ENCODE data around the gene HIVEP3.

HIVEP3 gene

DNA sequence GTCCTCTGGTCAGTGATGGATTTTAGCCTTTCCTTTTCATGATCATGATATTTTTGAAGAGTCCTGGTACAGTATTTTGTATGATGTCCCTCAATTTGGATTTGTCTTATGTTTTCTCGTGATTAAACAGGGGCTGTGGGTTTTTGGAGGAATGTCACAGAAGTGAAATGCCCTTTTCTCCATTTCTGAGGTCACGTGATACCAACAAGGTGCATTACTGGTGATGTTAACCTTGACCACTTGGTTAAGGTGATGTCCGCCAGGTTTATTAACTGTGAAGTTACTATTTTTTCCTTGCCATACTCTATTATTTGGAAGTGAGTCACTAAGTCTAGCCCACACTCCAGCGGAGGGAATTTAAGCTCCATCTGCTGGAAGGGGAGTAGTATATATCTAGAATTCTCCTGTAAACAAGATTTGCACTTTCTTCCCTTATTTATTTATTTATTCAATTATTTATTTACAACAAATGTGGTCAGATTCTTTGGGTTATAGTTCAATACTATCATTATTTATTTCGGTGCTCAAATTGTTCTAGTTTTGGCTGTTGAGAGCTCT, 123.4 kb downstream of the HIVEP3 start:
- Histone ChIP-seq H3K4me1 (ENCODE audit: control insufficient read depth in 1 of 2, insufficient read depth in 2 of 2, low read length in 2 of 2) (no peaks in the 10 kb centered on the region), H3K9ac (ENCODE audit: low read depth in 1 of 2, low read length in 2 of 2) (no peak overlapping the region), H3K27ac (ENCODE audit: low read depth, low read length) (no peak overlapping the region), H3K9me3 (ENCODE audit: control insufficient read depth in 1 of 2, low read length in 2 of 2) (no peaks in the 10 kb centered on the region), H3K27me3 (ENCODE audit: control insufficient read depth in 1 of 2, insufficient read depth in 2 of 2, low read length in 2 of 2) (no peaks in the 10 kb centered on the region), H3K36me3 (ENCODE audit: control insufficient read depth in 1 of 2, insufficient read depth in 2 of 2, low read length in 2 of 2) (no peaks in the 10 kb centered on the region), H3K4me3 (ENCODE audit: low read depth in 1 of 2, low read length in 2 of 2) (no peak overlapping the region)

DNA sequence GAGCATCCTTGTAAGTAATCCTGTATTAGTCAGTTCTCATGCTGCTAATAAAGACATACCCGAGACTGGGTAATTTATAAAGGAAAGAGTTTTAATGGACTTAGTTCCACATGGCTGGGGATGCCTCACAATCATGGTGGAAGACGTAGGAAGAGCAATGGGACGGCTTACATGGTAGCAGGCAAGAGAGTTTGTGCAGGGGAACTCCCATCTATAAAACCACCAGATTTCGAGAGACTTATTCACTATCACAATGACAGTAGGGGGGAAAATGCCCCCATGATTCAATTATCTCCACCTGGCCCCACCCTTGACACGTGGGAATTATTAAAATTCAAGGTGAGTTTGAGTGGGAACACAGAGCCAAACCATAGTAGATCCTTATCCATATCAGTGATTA, 124.7 kb downstream of the HIVEP3 start:
- Histone ChIP-seq H3K9ac (ENCODE audit: low read depth in 1 of 2, low read length in 2 of 2) (no peak overlapping the region), H3K9me3 (ENCODE audit: control insufficient read depth in 1 of 2, low read length in 2 of 2) (no peaks in the 10 kb centered on the region), H3K4me3 (ENCODE audit: low read depth in 1 of 2, low read length in 2 of 2) (no peak overlapping the region), H3K36me3 (ENCODE audit: control insufficient read depth in 1 of 2, insufficient read depth in 2 of 2, low read length in 2 of 2) (no peaks in the 10 kb centered on the region), H3K27me3 (ENCODE audit: control insufficient read depth in 1 of 2, insufficient read depth in 2 of 2, low read length in 2 of 2) (no peaks in the 10 kb centered on the region), H3K4me1 (ENCODE audit: control insufficient read depth in 1 of 2, insufficient read depth in 2 of 2, low read length in 2 of 2) (no peaks in the 10 kb centered on the region), H3K27ac (ENCODE audit: low read depth, low read length) (no peak overlapping the region)

DNA sequence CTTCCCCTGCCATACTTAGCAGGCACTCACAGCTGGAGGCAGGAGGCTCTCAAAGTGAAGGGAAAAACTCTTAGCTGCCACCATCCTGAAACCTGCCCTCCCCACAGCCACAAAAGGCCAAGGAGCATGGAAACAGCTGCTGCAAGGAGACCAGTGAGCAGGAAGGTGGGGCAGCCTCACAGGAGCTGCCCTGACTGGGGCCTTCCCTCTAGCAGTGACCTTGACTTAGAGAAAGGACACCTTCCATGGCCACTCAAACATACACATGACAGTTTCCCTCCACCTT, 126.3 kb downstream of the HIVEP3 start:
- Histone ChIP-seq H3K27ac (ENCODE audit: low read depth, low read length) (no peak overlapping the region), H3K4me1 (ENCODE audit: control insufficient read depth in 1 of 2, insufficient read depth in 2 of 2, low read length in 2 of 2) (no peaks in the 10 kb centered on the region), H3K36me3 (ENCODE audit: control insufficient read depth in 1 of 2, insufficient read depth in 2 of 2, low read length in 2 of 2) (no peaks in the 10 kb centered on the region), H3K27me3 (ENCODE audit: control insufficient read depth in 1 of 2, insufficient read depth in 2 of 2, low read length in 2 of 2) (no peaks in the 10 kb centered on the region), H3K9ac (ENCODE audit: low read depth in 1 of 2, low read length in 2 of 2) (no peak overlapping the region), H3K9me3 (ENCODE audit: control insufficient read depth in 1 of 2, low read length in 2 of 2) (no peaks in the 10 kb centered on the region), H3K4me3 (ENCODE audit: low read depth in 1 of 2, low read length in 2 of 2) (no peak overlapping the region)

DNA sequence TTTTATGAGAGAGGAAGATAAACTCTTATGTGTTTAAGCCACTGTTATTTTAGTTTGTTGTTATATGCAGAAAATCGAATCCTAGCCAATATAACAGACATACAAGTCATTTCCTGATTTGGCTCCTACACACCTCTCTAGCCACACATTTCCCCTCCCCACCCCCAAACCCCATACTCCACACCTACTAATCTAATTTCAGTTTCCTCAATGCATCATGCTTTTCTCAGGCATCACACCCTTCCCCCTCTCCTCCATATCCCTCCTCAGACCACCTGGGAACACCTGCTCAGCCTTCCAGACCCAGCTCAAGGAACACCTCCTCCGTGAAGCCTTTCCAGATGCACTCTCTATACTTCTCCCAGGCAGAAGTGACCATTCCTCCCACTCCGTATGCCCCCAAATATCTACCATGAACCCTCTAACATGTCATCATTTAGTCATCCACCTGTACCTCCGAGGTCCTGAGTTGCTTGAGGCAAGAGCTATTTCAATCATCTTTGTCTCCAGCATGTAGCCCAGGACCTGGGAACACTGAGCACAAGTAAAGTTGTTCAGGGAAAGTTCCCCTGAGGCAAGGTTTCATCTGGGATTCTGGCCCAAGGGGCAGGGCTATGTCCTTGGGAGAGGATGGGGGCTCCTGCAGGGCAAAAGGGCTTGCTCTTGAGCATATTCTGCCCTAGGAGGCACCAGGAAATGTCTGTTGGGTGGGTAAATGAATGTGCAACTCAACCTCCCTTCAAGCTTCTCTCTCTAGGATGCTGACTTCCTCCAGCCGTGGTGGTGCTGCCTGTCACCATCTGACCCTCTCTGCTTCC, 126.8 kb downstream of the HIVEP3 start:
- Histone ChIP-seq H3K4me1 (ENCODE audit: control insufficient read depth in 1 of 2, insufficient read depth in 2 of 2, low read length in 2 of 2) (no peaks in the 10 kb centered on the region), H3K9ac (ENCODE audit: low read depth in 1 of 2, low read length in 2 of 2) (no peak overlapping the region), H3K27ac (ENCODE audit: low read depth, low read length) (no peak overlapping the region), H3K27me3 (ENCODE audit: control insufficient read depth in 1 of 2, insufficient read depth in 2 of 2, low read length in 2 of 2) (no peaks in the 10 kb centered on the region), H3K36me3 (ENCODE audit: control insufficient read depth in 1 of 2, insufficient read depth in 2 of 2, low read length in 2 of 2) (no peaks in the 10 kb centered on the region), H3K4me3 (ENCODE audit: low read depth in 1 of 2, low read length in 2 of 2) (no peak overlapping the region), H3K9me3 (ENCODE audit: control insufficient read depth in 1 of 2, low read length in 2 of 2) (no peaks in the 10 kb centered on the region)

DNA sequence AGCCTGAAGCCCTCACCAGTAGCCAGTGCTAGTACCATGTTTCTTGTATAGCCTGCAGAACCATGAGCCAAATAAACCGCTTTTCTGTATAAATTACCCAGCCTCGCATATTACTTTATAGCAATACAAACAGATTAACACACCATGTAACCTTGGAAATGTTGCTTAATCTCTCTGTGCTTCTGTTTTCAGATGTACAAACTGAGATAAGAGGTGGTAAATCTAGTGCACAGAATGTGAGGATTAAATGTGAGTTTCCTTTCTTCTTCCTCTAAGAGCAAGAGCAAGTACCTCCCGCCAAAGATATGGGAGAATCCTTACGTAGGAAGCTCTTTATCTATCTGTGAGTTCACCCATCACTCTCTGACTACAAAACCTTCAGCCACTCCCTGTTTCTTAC, 128.4 kb downstream of the HIVEP3 start:
- Histone ChIP-seq H3K4me1 (ENCODE audit: control insufficient read depth in 1 of 2, insufficient read depth in 2 of 2, low read length in 2 of 2) (no peaks in the 10 kb centered on the region), H3K4me3 (ENCODE audit: low read depth in 1 of 2, low read length in 2 of 2) (no peak overlapping the region), H3K36me3 (ENCODE audit: control insufficient read depth in 1 of 2, insufficient read depth in 2 of 2, low read length in 2 of 2) (no peaks in the 10 kb centered on the region), H3K9me3 (ENCODE audit: control insufficient read depth in 1 of 2, low read length in 2 of 2) (no peaks in the 10 kb centered on the region), H3K27ac (ENCODE audit: low read depth, low read length) (no peak overlapping the region), H3K27me3 (ENCODE audit: control insufficient read depth in 1 of 2, insufficient read depth in 2 of 2, low read length in 2 of 2) (no peaks in the 10 kb centered on the region), H3K9ac (ENCODE audit: low read depth in 1 of 2, low read length in 2 of 2) (no peak overlapping the region)

DNA sequence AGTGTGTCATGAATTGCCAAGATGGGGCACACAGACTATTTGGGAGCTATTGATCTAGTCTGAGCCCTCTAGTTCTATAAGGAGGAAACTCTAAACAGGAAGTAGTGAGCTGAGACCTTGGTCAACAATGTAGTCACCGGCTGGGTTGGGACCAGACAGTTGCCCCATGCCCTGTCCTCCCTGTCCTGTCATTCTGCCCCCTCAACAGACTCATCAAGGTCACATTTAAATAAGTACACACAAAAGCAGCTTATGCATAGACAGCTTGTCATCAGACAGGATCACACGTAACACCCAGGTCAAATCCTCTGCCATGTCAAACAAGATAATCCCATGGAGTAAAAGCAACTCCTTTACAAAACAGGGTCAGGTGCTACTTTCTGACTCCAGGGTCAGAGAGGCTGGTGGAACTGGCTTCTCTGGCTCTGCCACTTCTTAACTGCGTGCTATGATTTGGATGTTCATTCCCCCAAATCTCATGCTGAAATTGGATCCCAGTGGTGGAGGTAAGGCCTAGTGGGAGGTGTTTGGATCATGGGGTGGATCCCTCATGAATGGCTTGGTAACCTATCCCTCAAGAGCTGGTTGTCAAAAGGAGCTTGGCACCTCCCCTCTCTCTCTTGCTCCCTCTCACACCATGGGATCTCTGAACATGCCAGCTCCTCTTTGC, 128.9 kb downstream of the HIVEP3 start:
- H3K9me3 ChIP-seq (ENCODE audit: control insufficient read depth in 1 of 2, low read length in 2 of 2): no peaks in the 10 kb centered on the region
- H3K4me1 ChIP-seq (ENCODE audit: control insufficient read depth in 1 of 2, insufficient read depth in 2 of 2, low read length in 2 of 2): no peaks in the 10 kb centered on the region
- no peak overlapping the region for H3K4me3 ChIP-seq (ENCODE audit: low read depth in 1 of 2, low read length in 2 of 2)
- H3K27ac ChIP-seq (ENCODE audit: low read depth, low read length): no peak overlapping the region
- no peaks in the 10 kb centered on the region for H3K36me3 ChIP-seq (ENCODE audit: control insufficient read depth in 1 of 2, insufficient read depth in 2 of 2, low read length in 2 of 2)
- H3K27me3 ChIP-seq (ENCODE audit: control insufficient read depth in 1 of 2, insufficient read depth in 2 of 2, low read length in 2 of 2): no peaks in the 10 kb centered on the region
- no peak overlapping the region for H3K9ac ChIP-seq (ENCODE audit: low read depth in 1 of 2, low read length in 2 of 2)

DNA sequence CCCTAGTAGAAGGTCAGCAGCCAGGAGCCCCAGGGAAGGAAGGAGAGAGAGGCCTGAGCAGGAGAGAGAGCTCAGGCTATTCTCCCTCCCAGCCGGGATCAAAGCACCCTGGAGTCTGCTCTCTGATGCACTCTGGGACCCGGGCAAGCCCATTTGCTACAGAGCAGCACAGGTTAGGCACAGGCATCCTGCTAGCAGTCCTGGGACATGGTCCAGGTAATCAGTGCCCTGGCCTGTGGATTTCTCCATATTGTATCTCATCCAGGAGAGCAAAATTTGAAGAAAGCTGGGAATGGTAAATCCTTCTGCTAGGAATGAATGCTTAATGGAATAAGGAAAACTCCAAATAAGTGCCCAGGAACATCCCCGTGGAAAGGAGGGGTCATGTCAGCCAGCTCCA, 130.3 kb downstream of the HIVEP3 start:
- Histone ChIP-seq H3K4me1 (ENCODE audit: control insufficient read depth in 1 of 2, insufficient read depth in 2 of 2, low read length in 2 of 2) (no peaks in the 10 kb centered on the region), H3K36me3 (ENCODE audit: control insufficient read depth in 1 of 2, insufficient read depth in 2 of 2, low read length in 2 of 2) (no peaks in the 10 kb centered on the region), H3K27me3 (ENCODE audit: control insufficient read depth in 1 of 2, insufficient read depth in 2 of 2, low read length in 2 of 2) (no peaks in the 10 kb centered on the region), H3K9ac (ENCODE audit: low read depth in 1 of 2, low read length in 2 of 2) (no peak overlapping the region), H3K4me3 (ENCODE audit: low read depth in 1 of 2, low read length in 2 of 2) (no peak overlapping the region), H3K9me3 (ENCODE audit: control insufficient read depth in 1 of 2, low read length in 2 of 2) (no peaks in the 10 kb centered on the region), H3K27ac (ENCODE audit: low read depth, low read length) (no peak overlapping the region)

DNA sequence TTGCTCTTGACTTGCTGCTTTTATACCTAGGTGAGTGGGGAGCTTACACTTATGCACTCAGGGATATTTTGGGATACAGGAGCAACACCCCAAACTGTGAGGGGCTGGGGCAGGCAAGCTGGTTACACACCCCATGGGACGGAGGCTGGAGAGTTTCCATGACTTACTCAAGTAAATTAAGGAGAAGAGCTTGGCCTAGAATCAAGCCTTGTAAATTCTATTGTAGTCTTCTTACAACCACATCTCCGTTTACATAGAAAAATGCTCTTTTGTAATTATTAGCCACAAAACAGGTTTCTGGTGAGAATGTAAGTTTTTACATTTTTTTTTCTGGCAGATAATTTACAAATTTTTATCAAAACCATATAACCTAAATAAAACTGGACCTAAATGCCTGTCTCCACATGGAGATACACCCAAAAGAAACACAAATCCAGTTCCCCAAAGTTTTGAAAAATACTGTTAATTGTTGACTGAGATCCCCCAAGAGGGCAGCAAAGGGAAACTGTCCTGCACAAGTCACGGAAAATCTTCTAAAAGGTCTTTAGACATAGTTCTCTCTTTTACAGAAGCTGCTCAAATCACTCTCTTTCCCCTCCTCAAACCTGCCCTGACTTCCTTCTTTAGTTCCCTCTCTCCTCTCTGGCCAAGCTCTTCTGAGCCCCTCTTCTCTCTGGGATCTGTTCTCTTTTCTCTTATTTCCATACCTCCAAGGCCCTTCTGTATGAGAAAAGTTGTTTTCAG, 134.0 kb downstream of the HIVEP3 start:
- no peaks in the 10 kb centered on the region for H3K4me1 ChIP-seq (ENCODE audit: control insufficient read depth in 1 of 2, insufficient read depth in 2 of 2, low read length in 2 of 2)
- H3K9ac ChIP-seq (ENCODE audit: low read depth in 1 of 2, low read length in 2 of 2): no peak overlapping the region
- no peaks in the 10 kb centered on the region for H3K27me3 ChIP-seq (ENCODE audit: control insufficient read depth in 1 of 2, insufficient read depth in 2 of 2, low read length in 2 of 2)
- H3K4me3 ChIP-seq (ENCODE audit: low read depth in 1 of 2, low read length in 2 of 2): no peak overlapping the region
- no peaks in the 10 kb centered on the region for H3K36me3 ChIP-seq (ENCODE audit: control insufficient read depth in 1 of 2, insufficient read depth in 2 of 2, low read length in 2 of 2)
- no peak overlapping the region for H3K27ac ChIP-seq (ENCODE audit: low read depth, low read length)
- H3K9me3 ChIP-seq (ENCODE audit: control insufficient read depth in 1 of 2, low read length in 2 of 2): no peaks in the 10 kb centered on the region

DNA sequence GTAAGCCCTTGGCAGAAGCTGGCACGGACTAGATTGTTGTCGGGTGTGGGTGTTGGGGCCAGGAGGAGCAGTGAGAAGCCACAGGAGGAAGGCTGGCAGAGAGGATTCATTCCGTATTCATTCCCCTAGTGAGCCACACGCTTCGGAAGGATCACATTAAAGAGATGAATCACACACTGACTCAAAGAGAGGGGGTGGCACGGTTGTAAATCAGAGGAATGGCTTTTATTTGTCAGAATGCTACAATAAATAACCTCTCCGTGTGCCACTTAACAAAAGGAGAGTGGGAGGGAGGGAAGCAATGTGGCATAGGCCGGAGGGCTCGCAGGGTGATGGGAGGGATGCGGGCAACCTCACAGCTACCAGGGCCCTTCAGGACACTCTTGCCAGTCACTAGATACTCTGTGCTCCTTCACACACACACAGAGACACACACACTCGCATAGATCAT, 135.5 kb downstream of the HIVEP3 start:
- Histone ChIP-seq H3K4me1 (ENCODE audit: control insufficient read depth in 1 of 2, insufficient read depth in 2 of 2, low read length in 2 of 2) (no peaks in the 10 kb centered on the region), H3K9ac (ENCODE audit: low read depth in 1 of 2, low read length in 2 of 2) (no peak overlapping the region), H3K4me3 (ENCODE audit: low read depth in 1 of 2, low read length in 2 of 2) (no peak overlapping the region), H3K27me3 (ENCODE audit: control insufficient read depth in 1 of 2, insufficient read depth in 2 of 2, low read length in 2 of 2) (no peaks in the 10 kb centered on the region), H3K36me3 (ENCODE audit: control insufficient read depth in 1 of 2, insufficient read depth in 2 of 2, low read length in 2 of 2) (no peaks in the 10 kb centered on the region), H3K9me3 (ENCODE audit: control insufficient read depth in 1 of 2, low read length in 2 of 2) (no peaks in the 10 kb centered on the region), H3K27ac (ENCODE audit: low read depth, low read length) (no peak overlapping the region)

DNA sequence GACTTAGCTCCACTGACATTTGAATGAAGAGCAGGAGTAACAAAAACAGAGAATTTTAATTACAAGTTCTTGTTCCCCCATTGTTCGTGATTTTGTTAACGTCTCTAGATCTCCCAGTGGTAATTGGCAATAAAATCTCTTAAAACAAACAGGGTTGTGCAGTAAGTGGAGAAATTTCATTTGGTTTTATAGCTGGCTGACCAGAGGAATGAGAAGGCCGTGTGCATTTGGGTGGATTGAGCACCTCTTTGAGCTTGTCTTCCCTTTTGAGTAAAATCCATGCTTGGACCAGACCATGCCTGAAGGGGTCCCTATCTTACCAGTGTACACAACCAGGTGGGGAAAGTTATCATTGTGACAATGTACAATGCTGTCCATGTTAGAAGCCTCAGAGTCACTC, 137.8 kb downstream of the HIVEP3 start:
- no peaks in the 10 kb centered on the region for H3K9me3 ChIP-seq (ENCODE audit: control insufficient read depth in 1 of 2, low read length in 2 of 2)
- no peak overlapping the region for H3K9ac ChIP-seq (ENCODE audit: low read depth in 1 of 2, low read length in 2 of 2)
- H3K36me3 ChIP-seq (ENCODE audit: control insufficient read depth in 1 of 2, insufficient read depth in 2 of 2, low read length in 2 of 2): no peaks in the 10 kb centered on the region
- no peaks in the 10 kb centered on the region for H3K4me1 ChIP-seq (ENCODE audit: control insufficient read depth in 1 of 2, insufficient read depth in 2 of 2, low read length in 2 of 2)
- no peaks in the 10 kb centered on the region for H3K27me3 ChIP-seq (ENCODE audit: control insufficient read depth in 1 of 2, insufficient read depth in 2 of 2, low read length in 2 of 2)
- no peak overlapping the region for H3K4me3 ChIP-seq (ENCODE audit: low read depth in 1 of 2, low read length in 2 of 2)
- no peak overlapping the region for H3K27ac ChIP-seq (ENCODE audit: low read depth, low read length)

Measured in duodenal mucosa (tissue), 2 donors.